SKM-1 treated with dmso at 0.1 percent for 144 hours (cell line): ENCODE data around the gene TOR1A.
"Not testable (repeated sequence)": the region's sequence is repeated elsewhere in the genome, so short reads cannot be mapped to it uniquely, and the experiment has no call there.

Experiments
- DNase-seq: peaks from one replicate; lab custom pipeline; 2025; ENCODE audit not compliant: unreplicated experiment; lab: John Stamatoyannopoulos, UW

The TOR1A gene

DNA sequence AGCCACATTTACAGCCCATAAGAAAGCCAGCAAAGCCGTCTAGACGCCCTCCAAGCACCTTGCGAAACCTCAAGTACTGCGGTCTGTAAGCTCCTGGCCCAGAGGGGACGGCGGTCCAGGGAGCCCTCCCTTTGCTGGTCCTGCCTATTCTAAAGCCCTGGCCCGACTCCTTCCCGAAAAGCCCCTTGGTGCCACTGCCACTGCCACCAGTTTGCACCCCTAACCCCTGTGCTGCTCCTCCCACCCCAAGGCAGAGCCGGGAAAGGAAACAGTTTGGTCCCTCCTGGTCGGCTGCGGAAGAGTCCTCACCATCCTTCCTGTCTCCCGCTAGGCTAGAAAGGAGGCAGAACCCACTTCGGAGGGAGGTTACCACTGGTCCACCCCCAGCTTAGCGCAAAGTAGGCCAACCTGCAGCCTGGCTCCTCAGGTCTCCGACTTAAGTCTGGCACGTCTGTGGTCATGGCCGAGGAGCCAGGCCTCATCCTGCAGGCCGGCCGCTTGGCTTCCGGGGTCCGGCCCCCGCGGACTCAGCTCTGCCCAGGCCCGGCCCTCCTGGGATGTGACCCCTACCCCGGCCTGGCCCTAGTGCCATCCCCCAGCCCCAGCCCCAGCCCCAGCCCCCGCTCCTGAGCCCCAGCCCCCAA lies 916 bp downstream of the TOR1A start:
- peak; percentile 67 for DNase-seq

GRCh38 chr9:129816501-129817435 lies 7.2 kb downstream of the TOR1A start:
- peak; percentile 93 for DNase-seq

DNA sequence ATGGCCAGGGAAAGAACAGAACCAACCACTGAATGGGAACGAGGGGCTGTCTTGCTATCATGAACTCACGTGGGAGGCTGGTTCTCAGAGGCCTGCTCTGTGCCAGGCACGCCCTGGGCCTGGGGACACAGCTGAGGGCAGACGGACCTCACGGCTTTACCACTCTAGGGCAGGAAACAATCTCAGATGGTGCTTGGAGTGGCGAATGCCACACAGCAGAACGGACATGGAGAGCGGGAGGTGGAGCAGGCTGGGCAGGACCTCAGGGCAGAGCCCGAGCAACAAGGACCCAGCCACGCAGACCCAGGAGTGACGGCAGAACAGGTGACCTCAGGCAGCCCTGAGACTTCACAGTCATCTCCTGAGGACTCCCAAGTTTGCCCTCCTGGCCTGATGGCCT lies 8.7 kb downstream of the TOR1A start:
- DNase-seq = no peak

- DNase-seq = no peak
Observed at GRCh38 chr9:129814432-129815223, 9.3 kb downstream of the TOR1A start.

DNA sequence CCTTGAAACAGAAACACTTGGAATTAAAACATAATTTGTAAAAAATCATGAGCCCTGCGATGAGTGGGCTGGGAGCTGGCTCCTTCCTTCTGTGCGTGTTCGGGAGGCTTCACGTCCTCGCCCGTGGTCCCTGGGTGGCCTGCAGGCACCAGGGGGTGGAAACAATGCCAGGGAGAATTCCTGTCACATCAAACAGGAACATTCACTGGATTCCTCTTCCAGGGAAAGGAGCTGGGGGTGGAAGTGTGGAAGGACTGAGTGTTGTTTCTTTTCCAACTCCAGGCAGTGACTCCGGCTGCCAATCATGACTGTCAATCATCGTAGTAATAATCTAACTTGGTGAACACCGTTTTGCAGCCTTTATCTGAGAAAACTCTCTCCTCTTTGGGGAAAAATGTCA lies 10.3 kb downstream of the TOR1A start:
- no peak for DNase-seq

- no peak for DNase-seq
Observed at GRCh38 chr9:129812385-129812784, 11.6 kb downstream of the TOR1A start.

- no peak for DNase-seq
Observed at GRCh38 chr9:129811967-129812363, 12.0 kb downstream of the TOR1A start.

GRCh38 chr9:129810788-129811187 lies 13.1 kb downstream of the TOR1A start:
- no peak for DNase-seq

DNA sequence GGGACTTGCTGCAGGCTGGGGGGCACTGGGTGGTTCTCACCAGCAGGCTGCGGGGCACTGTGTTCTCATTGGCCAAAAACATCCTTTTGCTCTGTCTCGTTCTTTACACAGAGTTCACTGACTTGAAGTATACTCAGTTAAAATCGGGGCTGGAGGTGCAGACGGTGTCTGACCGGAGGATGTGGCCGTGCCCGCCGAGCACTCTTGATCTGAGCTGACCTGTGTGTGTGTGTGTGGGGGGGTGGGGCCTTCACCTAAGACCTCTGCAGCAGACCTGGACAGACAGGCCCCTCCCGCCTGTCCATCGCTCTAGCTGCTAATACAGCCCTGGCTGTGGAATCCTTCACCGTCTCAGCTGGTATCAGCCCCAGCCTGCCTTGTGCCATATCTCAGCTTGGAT lies 13.8 kb downstream of the TOR1A start:
- DNase-seq = no peak

- DNase-seq = no peak
Observed at GRCh38 chr9:129809346-129809745, 14.6 kb downstream of the TOR1A start.

GRCh38 chr9:129806061-129806460 lies 17.9 kb downstream of the TOR1A start:
- DNase-seq = peak; percentile 60

- DNase-seq = no peak
Observed at GRCh38 chr9:129803676-129804060, 20.3 kb downstream of the TOR1A start.

DNA sequence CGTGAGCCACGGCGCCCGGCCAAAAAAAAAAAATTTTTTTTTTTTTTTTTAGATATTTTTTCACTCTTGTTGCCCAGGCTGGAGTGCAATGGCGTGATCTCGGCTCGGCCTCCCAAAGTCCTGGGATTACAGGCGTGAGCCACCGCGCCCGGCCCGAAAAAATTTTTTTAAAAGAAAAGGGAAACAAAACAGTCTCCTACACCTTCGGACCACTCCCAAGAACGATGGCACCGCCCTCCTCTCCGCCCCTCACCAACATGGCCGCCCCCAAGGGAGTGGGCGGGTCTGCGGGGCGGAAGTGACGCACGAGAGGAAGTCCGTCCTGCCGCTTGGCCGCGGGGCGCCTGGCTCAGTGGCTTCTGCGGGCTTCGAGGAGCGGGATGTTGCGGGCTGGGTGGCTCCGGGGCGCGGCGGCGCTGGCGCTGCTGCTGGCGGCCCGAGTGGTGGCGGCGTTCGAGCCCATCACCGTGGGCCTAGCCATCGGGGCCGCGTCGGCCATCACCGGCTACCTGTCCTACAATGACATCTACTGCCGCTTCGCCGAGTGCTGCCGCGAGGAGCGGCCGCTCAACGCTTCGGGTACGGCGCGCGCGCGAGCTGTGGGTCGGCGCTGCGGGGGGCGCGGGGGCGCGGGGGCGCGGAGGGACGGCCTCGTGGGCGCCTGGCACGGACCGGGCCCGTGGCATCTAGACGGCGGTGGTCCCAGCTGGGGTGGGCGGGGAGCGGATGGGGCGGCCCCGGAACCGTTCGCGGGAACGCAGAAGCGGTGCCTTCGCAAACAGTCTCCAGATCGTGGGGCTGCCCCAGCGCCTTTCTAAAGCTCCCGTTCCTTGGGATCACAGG lies 20.9 kb downstream of the TOR1A start, which contains the start of gene TOR1B:
Gene TOR1B (plus strand): TSS at position 352 of the 843 bp plus-strand sequence. CDS start 29 bp downstream, at position 381.
- peak; percentile 80 for DNase-seq

DNA sequence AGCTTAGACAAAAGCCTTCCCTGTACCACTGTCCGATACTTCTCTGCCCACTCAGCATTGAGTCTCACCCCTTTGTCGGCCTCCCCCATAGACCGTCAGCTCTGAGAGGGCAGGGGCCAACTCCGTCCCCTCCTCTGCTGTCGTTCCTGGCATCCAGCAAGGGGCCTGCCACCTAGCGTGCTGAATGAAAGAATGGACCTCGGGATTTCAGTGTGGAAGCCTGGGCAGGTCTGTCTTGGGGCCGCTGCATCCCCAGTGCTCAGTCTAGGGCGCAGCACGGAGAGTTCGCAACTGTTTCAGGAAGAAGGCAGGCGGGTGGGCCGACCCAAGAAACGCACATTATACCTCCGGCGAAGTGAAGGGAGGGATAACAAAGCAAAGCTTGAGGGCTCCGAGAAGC lies 22.4 kb downstream of the TOR1A start:
- DNase-seq = no peak

GRCh38 chr9:129798973-129799372 lies 25.0 kb downstream of the TOR1A start:
- no peak for DNase-seq

DNA sequence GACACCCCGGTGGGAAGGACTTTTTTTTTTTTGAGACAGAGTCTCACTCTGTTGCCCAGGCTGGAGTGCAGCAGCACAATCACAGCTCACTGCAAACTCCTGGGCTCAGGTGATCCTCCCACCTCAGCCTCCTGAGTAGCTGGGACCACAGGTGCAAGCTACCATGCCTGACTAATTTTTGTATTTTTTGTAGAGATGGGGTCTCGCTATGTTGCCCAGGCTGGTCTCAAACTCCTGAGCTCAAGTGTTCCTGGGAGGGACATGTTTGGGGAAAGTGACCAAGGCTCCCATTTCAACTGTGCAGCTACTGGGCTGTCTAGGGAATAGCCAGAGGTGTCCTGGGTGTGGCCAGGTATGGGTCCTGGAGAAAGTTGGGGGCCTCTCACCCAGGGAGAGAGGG lies 27.9 kb downstream of the TOR1A start:
- DNase-seq = not testable (repeated sequence)

GRCh38 chr9:129794549-129794948 lies 29.4 kb downstream of the TOR1A start:
- no peak for DNase-seq

DNA sequence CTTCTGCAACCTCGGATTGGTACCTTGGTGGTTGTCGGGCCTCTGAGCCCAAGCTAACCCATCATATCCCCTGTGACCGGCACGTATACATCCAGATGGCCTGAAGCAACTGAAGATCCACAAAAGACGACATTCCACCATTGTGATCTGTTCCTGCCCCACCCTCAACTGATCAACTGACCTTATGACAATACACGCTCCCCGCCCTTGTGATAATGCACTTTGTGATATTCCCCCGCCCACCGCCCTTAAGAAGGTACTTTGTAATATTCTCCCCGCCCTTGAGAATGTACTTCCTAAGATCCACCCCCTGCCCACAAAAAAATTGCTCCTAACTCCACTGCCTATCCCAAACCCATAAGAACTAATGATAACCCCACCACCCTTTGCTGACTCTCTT lies 37.5 kb downstream of the TOR1A start:
- DNase-seq = no peak

DNA sequence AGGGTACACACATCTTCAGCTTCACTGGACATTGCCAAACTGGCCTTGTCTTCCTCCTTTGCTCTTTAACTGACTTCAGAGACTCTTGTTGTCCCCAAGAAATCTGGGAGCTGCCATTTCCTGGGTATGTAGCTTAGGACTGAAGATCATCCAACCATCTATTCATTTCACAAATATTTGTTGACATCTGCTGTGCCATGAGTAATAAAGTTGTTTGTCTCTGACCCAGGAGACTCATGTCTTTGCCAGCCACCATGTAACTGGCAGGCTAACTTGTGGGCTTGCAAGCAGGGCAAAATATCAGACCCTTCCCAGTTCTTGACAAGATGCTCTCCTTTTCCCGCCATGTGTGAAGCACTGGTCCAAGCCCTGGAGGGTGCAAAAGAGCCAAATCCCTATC lies 38.1 kb downstream of the TOR1A start:
- no peak for DNase-seq

DNA sequence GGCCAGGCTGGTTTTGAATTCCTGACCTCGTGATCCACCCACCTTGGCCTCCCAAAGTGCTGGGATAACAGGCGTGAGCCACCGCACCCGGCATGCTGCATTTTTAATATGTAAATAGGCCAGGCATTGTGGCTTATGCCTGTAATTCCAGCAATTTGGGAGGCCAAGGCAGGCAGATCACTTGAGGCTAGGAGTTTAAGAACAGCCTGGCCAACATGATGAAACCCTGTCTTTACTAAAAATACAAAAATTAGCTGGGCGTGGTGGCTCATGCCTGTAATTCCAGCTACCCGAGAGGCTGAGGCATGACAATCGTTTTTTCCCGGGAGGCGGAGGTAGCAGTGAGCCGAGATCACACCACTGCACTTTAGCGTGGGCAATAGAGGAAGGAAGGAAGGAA lies 39.0 kb downstream of the TOR1A start:
- not testable (repeated sequence) for DNase-seq
